Measurements from ENCODE around the gene CHRNE.

The CHRNE gene

GRCh38 chr17:4903051-4903818 lies at the start of gene CHRNE:
Gene CHRNE (minus strand): TSS chr17:4903098. CDS start chr17:4903063, 35 bp downstream.
- peak in 1 of 2 donors; percentile 57 for DNase-seq (ENCODE audit: low read depth in 2 of 2, low spot score in 1 of 2)

DNA sequence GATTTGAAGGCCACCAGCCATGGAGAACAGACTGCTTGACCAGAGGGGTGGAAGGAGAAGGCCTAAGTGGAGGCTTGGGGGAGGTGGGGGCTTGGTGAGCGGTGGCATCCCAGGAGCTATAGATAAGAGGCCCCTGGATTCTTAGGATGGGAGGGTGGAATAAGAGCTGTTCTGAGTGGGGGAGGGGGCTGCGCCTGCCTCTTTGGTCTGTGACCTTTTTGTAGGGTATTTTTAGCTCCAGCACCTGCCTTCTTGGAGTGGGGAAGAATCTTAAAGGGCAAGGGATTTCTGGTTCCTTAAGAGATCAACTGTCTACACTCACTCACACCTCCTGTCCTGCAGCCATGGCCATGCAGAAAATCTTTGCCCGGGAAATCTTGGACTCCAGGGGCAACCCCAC lies 48.6 kb upstream of the CHRNE start:
- DNase-seq (ENCODE audit: low read depth in 2 of 2, low spot score in 1 of 2): no peak

- no peak for DNase-seq (ENCODE audit: low read depth in 2 of 2, low spot score in 1 of 2)
These were observed 47.9 kb upstream of the CHRNE start, which contains the start of gene ENO3 for GRCh38 chr17:4950746-4951204. Gene ENO3 (plus strand): TSS chr17:4951119. CDS start chr17:4951830, 711 bp downstream.

DNA sequence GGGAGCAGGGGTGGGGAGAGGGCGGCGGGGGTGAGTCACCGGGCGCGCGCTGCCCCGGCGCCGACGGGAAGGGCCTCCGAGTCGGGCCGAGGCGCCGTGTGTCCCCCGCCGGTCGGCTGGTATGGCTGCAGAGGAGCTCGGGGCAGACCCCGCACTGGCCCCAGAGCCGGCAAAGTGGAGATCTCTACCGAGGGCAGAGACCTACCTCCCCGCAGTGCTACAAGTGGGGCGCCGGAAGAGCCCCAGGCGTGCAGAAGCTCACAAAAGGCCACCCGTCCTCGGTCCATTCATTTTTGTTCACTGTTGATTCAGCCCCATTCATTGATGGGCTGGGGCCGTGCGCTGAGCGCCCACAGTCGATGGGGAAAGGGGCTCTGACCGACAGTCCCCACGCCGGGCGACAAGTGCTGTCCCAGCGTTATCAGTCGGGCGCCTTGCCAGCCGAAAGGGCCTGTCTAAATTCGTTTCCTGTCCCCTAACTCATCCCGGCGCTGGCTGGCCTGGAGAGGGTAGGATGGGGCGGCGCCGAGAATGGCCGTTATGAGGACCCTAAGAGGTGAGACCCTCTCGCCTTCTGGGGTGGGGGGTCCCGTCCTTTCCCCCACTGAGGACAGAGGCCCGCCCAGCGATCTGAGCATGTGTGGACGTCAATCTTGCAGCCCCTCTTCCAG lies 47.3 kb upstream of the CHRNE start:
- DNase-seq (ENCODE audit: low read depth in 2 of 2, low spot score in 1 of 2): no peak

GRCh38 chr17:4949321-4950074 lies 46.6 kb upstream of the CHRNE start:
- no peak for DNase-seq (ENCODE audit: low read depth in 2 of 2, low spot score in 1 of 2)

- DNase-seq (ENCODE audit: low read depth in 2 of 2, low spot score in 1 of 2): no peak
These were observed 46.0 kb upstream of the CHRNE start for GRCh38 chr17:4948931-4949320.

- DNase-seq (ENCODE audit: low read depth in 2 of 2, low spot score in 1 of 2): peak; percentile 75 to 82
These were observed 45.5 kb upstream of the CHRNE start, which contains the start of gene PFN1 for GRCh38 chr17:4948166-4948930. Gene PFN1 (minus strand): TSS chr17:4948530. CDS start chr17:4948394, 136 bp downstream.

GRCh38 chr17:4947411-4948165 lies 44.7 kb upstream of the CHRNE start:
- DNase-seq (ENCODE audit: low read depth in 2 of 2, low spot score in 1 of 2): no peak

- DNase-seq (ENCODE audit: low read depth in 2 of 2, low spot score in 1 of 2): no peak
These were observed 44.1 kb upstream of the CHRNE start for GRCh38 chr17:4947010-4947410.

GRCh38 chr17:4946312-4946976 lies 43.5 kb upstream of the CHRNE start:
- no peak for DNase-seq (ENCODE audit: low read depth in 2 of 2, low spot score in 1 of 2)

DNA sequence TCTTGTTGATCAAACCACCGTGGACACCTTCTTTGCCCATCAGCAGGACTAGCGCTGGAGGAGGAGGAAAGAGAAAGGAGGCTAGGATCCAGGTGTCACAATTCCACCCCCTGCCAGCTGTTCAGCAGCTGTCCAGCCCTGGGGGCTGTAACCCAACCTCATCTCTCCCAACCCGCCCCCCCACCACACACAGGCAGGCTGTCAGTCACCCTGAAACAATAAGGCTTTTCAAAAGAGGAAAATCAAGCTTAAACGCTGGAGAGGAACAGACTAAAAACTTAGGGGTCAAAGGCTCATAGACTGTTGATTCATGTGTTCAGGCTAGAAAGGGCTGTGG lies 43.0 kb upstream of the CHRNE start:
- no peak for DNase-seq (ENCODE audit: low read depth in 2 of 2, low spot score in 1 of 2)

GRCh38 chr17:4945176-4945943 lies 42.5 kb upstream of the CHRNE start:
- peak; percentile 61 to 64 for DNase-seq (ENCODE audit: low read depth in 2 of 2, low spot score in 1 of 2)

DNA sequence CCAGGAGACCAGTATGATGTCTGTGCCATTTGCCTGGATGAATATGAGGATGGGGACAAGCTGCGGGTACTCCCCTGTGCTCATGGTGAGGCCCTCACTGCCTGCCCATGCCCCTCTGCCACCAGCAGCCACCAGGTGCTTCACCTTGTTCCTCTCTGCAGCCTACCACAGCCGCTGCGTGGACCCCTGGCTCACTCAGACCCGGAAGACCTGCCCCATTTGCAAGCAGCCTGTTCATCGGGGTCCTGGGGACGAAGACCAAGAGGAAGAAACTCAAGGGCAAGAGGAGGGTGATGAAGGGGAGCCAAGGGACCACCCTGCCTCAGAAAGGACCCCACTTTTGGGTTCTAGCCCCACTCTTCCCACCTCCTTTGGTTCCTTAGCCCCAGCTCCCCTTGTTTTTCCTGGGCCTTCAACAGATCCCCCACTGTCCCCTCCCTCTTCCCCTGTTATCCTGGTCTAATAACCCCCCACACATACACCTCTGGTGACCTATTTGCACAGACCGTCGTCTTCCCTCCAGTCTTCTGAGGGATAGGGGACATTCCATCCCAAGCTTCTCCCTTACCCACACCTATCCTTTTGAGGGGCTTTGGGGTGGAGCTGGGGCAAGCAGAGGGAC lies 41.8 kb upstream of the CHRNE start:
- DNase-seq (ENCODE audit: low read depth in 2 of 2, low spot score in 1 of 2): no peak

GRCh38 chr17:4944163-4944553 lies 41.3 kb upstream of the CHRNE start:
- no peak for DNase-seq (ENCODE audit: low read depth in 2 of 2, low spot score in 1 of 2)

GRCh38 chr17:4942760-4943508 lies 40.0 kb upstream of the CHRNE start:
- DNase-seq (ENCODE audit: low read depth in 2 of 2, low spot score in 1 of 2): no peak

DNA sequence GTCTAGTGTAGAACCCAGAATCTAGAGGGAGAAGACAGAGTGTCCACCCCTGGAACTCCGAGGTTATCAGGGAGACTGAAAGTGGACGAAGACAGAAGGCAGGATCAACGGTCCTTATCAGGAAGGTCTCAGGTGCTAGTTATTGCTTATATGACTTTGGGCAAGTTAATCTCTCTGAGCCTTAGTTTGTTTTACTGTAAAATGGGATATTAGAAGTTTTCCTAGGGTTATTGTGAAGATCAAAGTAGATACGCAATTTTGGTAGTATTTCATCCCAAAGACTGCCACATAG lies 38.4 kb upstream of the CHRNE start:
- no peak for DNase-seq (ENCODE audit: low read depth in 2 of 2, low spot score in 1 of 2)

GRCh38 chr17:4940555-4941318 lies 37.8 kb upstream of the CHRNE start:
- DNase-seq (ENCODE audit: low read depth in 2 of 2, low spot score in 1 of 2): no peak
